ENCODE measurements around the gene FIBP.
A peak's percentile ranks its signal among the peaks of the same experiment; 100 is the strongest.

Gene FIBP

GRCh38 chr11:65896034-65896999 is 8.0 kb upstream of the FIBP start:
- H3K4me3 ChIP-seq (ENCODE audit: severe bottlenecking): no peak overlapping the region
- no peaks in the 10 kb centered on the region for H3K9me3 ChIP-seq (ENCODE audit: severe bottlenecking)
- no peak for TF ChIP-seq CTCF (IDR thresholded peaks at IDR 0.05; ENCODE audit: poor library complexity, severe bottlenecking)
- peaks cover 64% of the 10 kb centered on the region for H3K36me3 ChIP-seq (ENCODE audit: low read depth)
- peaks cover 22% of the 10 kb centered on the region for H3K4me1 ChIP-seq (ENCODE audit: insufficient read depth, poor library complexity, severe bottlenecking)
- peak overlapping the region; percentile 96 for H3K27ac ChIP-seq (ENCODE audit: poor library complexity, severe bottlenecking)
- no peaks in the 10 kb centered on the region for H3K27me3 ChIP-seq (ENCODE audit: insufficient read depth, poor library complexity, severe bottlenecking)
- ATAC-seq (ENCODE audit: low read depth) (no peak), DNase-seq (ENCODE audit: low spot score) (no peak)

- no peak for DNase-seq (ENCODE audit: low spot score)
- Histone ChIP-seq H3K27ac (ENCODE audit: poor library complexity, severe bottlenecking) (peak overlapping the region; percentile 96), H3K36me3 (ENCODE audit: low read depth) (peaks cover 64% of the 10 kb centered on the region), H3K4me3 (ENCODE audit: severe bottlenecking) (no peak overlapping the region), H3K27me3 (ENCODE audit: insufficient read depth, poor library complexity, severe bottlenecking) (no peaks in the 10 kb centered on the region), H3K4me1 (ENCODE audit: insufficient read depth, poor library complexity, severe bottlenecking) (peaks cover 17% of the 10 kb centered on the region), H3K9me3 (ENCODE audit: severe bottlenecking) (no peaks in the 10 kb centered on the region)
- ATAC-seq (ENCODE audit: low read depth): no peak
- no peak for TF ChIP-seq CTCF (IDR thresholded peaks at IDR 0.05; ENCODE audit: poor library complexity, severe bottlenecking)
Measured at GRCh38 chr11:65895482-65895981, 7.3 kb upstream of the FIBP start.

- TF ChIP-seq CTCF (IDR thresholded peaks at IDR 0.05; ENCODE audit: poor library complexity, severe bottlenecking): no peak
- H3K27ac ChIP-seq (ENCODE audit: poor library complexity, severe bottlenecking): peak overlapping the region; percentile 96
- peaks cover 64% of the 10 kb centered on the region for H3K36me3 ChIP-seq (ENCODE audit: low read depth)
Measured at GRCh38 chr11:65894034-65894591, 5.8 kb upstream of the FIBP start.

GRCh38 chr11:65892661-65893317 is 4.5 kb upstream of the FIBP start:
- Histone ChIP-seq H3K9me3 (ENCODE audit: severe bottlenecking) (no peaks in the 10 kb centered on the region), H3K36me3 (ENCODE audit: low read depth) (peaks cover 52% of the 10 kb centered on the region), H3K27me3 (ENCODE audit: insufficient read depth, poor library complexity, severe bottlenecking) (no peaks in the 10 kb centered on the region), H3K27ac (ENCODE audit: poor library complexity, severe bottlenecking) (peak overlapping the region; percentile 96), H3K4me1 (ENCODE audit: insufficient read depth, poor library complexity, severe bottlenecking) (peaks cover 22% of the 10 kb centered on the region), H3K4me3 (ENCODE audit: severe bottlenecking) (no peak overlapping the region)
- DNase-seq (ENCODE audit: low spot score): no peak
- ATAC-seq (ENCODE audit: low read depth): no peak
- no peak for TF ChIP-seq CTCF (IDR thresholded peaks at IDR 0.05; ENCODE audit: poor library complexity, severe bottlenecking)

More at GRCh38 chr11:65894034-65894591, 5.8 kb upstream of the FIBP start:
- Histone ChIP-seq H3K9me3 (ENCODE audit: severe bottlenecking) (no peaks in the 10 kb centered on the region), H3K27me3 (ENCODE audit: insufficient read depth, poor library complexity, severe bottlenecking) (no peaks in the 10 kb centered on the region), H3K4me3 (ENCODE audit: severe bottlenecking) (no peak overlapping the region), H3K4me1 (ENCODE audit: insufficient read depth, poor library complexity, severe bottlenecking) (peaks cover 27% of the 10 kb centered on the region)
- no peak for DNase-seq (ENCODE audit: low spot score)
- no peak for ATAC-seq (ENCODE audit: low read depth)
